HG03460 (cell line): ENCODE results near the gene PDLIM7.
A peak's percentile ranks its signal among the peaks of the same experiment; 100 is the strongest.
"Not testable (repeated sequence)": the region's sequence is repeated elsewhere in the genome, so short reads cannot be mapped to it uniquely, and the experiment has no call there.

ENCODE experiments used
- ATAC-seq: cut with Tn5 transposase; IDR thresholded peaks from one replicate; pipeline ENCODE4 v1.9.1; 2021; ENCODE audit not compliant: unreplicated experiment

Gene PDLIM7

GRCh38 chr5:177497292-177498012 is at the start of gene PDLIM7:
Gene PDLIM7, minus strand, starts transcription at chr5:177497604. Its CDS starts 1,092 bp downstream, at chr5:177496512.
- ATAC-seq = peak; percentile 74

- no peak for ATAC-seq
These were observed 48.9 kb upstream of the PDLIM7 start for GRCh38 chr5:177546258-177546741.

GRCh38 chr5:177545487-177546257 is 48.3 kb upstream of the PDLIM7 start:
- no peak for ATAC-seq

- no peak for ATAC-seq
These were observed 45.5 kb upstream of the PDLIM7 start for GRCh38 chr5:177542816-177543465.

- no peak for ATAC-seq
These were observed 43.0 kb upstream of the PDLIM7 start for GRCh38 chr5:177540438-177540837.

GRCh38 chr5:177539411-177539810 is 42.0 kb upstream of the PDLIM7 start:
- ATAC-seq = no peak

GRCh38 chr5:177538876-177539275 is 41.5 kb upstream of the PDLIM7 start:
- no peak for ATAC-seq

- ATAC-seq = no peak
These were observed 40.3 kb upstream of the PDLIM7 start for GRCh38 chr5:177537389-177538361.

- ATAC-seq = no peak
These were observed 39.0 kb upstream of the PDLIM7 start for GRCh38 chr5:177536386-177536785.

GRCh38 chr5:177535125-177535524 is 37.7 kb upstream of the PDLIM7 start:
- no peak for ATAC-seq

- not testable (repeated sequence) for ATAC-seq
These were observed 37.0 kb upstream of the PDLIM7 start for GRCh38 chr5:177534433-177534832.

- ATAC-seq = no peak
These were observed 34.0 kb upstream of the PDLIM7 start for GRCh38 chr5:177531209-177531940.

- ATAC-seq = no peak
These were observed 33.2 kb upstream of the PDLIM7 start for GRCh38 chr5:177530638-177531037.

GRCh38 chr5:177529247-177530203 is 32.1 kb upstream of the PDLIM7 start:
- ATAC-seq = no peak

- ATAC-seq = no peak
These were observed 31.2 kb upstream of the PDLIM7 start for GRCh38 chr5:177528631-177529030.

- ATAC-seq = no peak
These were observed 30.2 kb upstream of the PDLIM7 start for GRCh38 chr5:177527595-177527994.

- ATAC-seq = no peak
These were observed 29.4 kb upstream of the PDLIM7 start for GRCh38 chr5:177526791-177527190.

GRCh38 chr5:177526191-177526590 is 28.8 kb upstream of the PDLIM7 start:
- ATAC-seq = no peak
